GM21526 (cell line): ENCODE results near the gene CTDSPL.
"Not testable (repeated sequence)": the region's sequence is repeated elsewhere in the genome, so short reads cannot be mapped to it uniquely, and the experiment has no call there.

Source experiments
- ATAC-seq: cut with Tn5 transposase; IDR thresholded peaks from one replicate; pipeline ENCODE4 v1.9.1; 2021; ENCODE audit warnings: moderate library complexity; ENCODE audit not compliant: unreplicated experiment, low FRiP score

CTDSPL gene

DNA sequence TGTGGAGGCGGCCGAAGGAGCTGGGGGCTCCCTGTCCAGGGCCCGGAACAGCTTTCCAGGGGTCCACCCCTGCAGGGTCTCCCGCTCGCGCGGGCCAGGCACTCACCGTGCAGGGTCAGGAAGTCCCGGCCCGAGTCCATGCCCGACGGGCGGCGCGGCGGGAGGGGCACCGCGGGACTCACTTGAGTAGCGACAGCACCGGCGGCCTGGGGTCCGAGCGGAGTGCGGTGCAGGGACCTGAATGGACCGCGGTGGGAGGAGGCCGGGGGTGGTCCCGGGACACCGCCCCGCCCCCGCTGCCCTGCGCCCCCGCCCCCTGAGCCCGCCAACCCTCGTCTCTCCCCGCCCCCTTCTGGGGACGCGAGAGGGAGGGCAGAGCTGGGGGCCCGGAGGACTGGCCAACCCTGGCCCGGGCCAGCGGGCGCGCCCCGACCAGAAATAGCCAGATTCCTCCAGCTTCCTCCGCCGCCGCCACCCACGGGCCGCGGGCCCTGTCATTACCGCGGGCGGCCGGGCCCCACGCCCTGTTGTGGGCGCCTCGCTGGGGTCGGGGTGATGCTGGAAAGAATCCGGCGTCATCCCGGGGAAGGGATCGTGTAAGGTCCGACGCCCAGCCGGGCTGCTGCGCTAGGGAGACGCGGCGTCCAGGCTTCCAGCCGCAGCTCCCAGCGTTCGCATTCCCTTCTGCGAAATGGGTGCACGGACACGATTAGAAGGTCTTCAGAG, 167.9 kb downstream of the CTDSPL start, which contains the start of gene PLCD1:
Gene PLCD1, minus strand, starts transcription at position 243 of the 726 bp plus-strand sequence. Its CDS starts 103 bp downstream, at position 140.
- ATAC-seq = no peak

GRCh38 chr3:38030126-38031021, 168.7 kb downstream of the CTDSPL start:
- no peak for ATAC-seq

DNA sequence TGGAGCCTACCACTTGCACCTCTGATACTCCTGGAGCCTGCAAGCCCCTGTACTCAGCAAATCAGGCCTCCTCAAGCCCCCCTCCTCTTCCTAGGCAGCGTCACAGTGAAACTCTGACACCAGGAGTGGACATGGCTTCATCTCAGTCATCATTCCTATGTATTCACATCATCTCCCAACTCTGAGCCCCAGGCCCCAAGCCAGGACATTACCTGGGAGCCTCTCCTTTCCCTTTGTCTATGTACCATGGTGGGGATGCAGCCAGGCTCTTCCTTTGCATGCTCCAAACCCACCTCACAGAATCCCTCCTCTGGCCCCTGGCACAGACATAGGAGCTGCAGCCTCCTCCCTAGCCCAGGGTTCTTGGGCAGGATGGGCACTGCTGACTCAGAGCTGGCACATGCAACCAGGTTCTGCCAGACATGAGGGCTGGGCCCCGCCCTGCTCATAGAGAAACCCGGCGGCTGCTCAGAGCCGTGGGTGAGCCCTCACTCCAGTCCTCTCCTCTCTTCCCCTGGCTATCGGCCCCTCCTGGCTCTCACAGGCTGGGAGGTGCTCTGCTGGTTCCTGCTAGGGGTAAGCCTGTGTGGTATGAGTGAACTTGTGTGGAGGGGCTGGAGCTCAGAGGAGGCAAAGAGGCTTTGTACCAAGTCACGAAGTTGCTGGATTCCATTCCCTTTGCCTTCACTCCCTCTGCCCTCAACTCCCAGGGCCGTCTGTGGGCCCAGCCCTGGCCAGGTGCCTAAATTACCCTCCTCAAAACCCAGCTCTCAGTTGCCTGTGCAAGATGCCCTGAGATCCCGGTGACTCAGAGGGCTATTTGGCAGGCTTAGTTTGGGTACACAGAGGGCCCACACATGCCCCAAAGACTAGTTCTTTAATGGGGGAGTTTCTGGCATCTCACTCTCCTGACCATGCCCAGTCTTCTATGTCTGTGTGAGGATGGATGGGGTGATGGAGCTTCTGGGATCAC, 169.6 kb downstream of the CTDSPL start:
- no peak for ATAC-seq

DNA sequence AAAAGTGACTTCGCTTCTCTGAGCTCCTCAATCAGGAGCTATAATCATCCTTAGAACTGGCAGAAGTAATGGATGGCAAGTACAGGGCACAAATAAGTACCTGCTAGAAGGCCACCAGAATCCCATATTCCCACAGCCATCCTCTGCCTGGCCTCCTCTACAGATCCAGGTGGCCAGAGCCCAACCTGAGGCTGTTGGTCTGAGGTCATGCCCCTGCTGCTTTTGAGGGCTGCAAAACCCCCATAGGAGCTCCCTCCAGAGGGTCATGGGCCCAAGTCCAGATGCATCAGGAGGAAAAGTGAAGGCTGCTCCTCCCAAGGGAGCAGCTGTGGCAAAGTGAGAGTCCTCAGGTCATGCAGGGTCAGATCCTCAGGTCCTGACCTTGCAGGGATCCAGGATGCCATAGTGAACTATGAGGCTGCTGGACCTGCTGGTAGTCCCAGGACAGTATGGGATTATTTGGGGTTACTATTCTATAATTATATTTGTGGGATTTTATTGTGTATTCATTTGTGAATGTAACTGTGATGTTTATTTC, 170.7 kb downstream of the CTDSPL start:
- ATAC-seq = no peak

- ATAC-seq = not testable (repeated sequence)
These were observed 171.9 kb downstream of the CTDSPL start for GRCh38 chr3:38033586-38033985.
